Omental fat pad (tissue), 4 donors: ENCODE data around the gene KCNF1. TPM values are rescaled to one million over a fixed set of nuclear protein-coding genes. Genes with fewer than 3 reads are reported as not detected.

Source experiments
- ATAC-seq: fragments of 150-250 bp; one replicate; pipeline ENCODE4 v1.9.1; 2016; ENCODE audit warnings: mild to moderate bottlenecking, moderate library complexity; ENCODE audit not compliant: low FRiP score
- DNase-seq: peaks from one replicate; pipeline ENCODE4 v3.0.0-alpha.2; 2019; ENCODE audit warnings: low spot score
- CTCF ChIP-seq, 3 donors: fragments of 450-650 bp; IDR thresholded peaks; one replicate each; pipeline ENCODE4 v1.5.1; 2016 to 2017; ENCODE audit warnings: antibody characterized with exemption in 3 of 3, mild to moderate bottlenecking in 3 of 3, moderate library complexity in 2 of 3
- total RNA-seq, 4 donors: library from RNA; depleted of rRNA; stranded (reverse); fragments of >200 nt; gene quantifications; one replicate each; pipeline ENCODE4 v1.1.0, GENCODE V29; 2016

Gene KCNF1
- total RNA-seq, 4 donors from 2014 or later: 0.79 TPM; not detected in 3

GRCh38 chr2:10923008-10923375 lies 11.3 kb downstream of the KCNF1 start:
- ATAC-seq (no peak), DNase-seq (no peak)
- TF ChIP-seq CTCF (IDR thresholded peaks at IDR 0.05): no peak

- no peak for TF ChIP-seq CTCF (IDR thresholded peaks at IDR 0.05)
- DNase-seq (no peak), ATAC-seq (no peak)
Observed at GRCh38 chr2:10923965-10924364, 12.2 kb downstream of the KCNF1 start.

GRCh38 chr2:10924441-10924840 lies 12.7 kb downstream of the KCNF1 start:
- DNase-seq (no peak), ATAC-seq (no peak)
- TF ChIP-seq CTCF (IDR thresholded peaks at IDR 0.05): no peak

- TF ChIP-seq CTCF (IDR thresholded peaks at IDR 0.05): no peak
- no peak for DNase-seq
- ATAC-seq: no peak
Observed at GRCh38 chr2:10924859-10925258, 13.1 kb downstream of the KCNF1 start.

GRCh38 chr2:10926191-10926820 lies 14.6 kb downstream of the KCNF1 start:
- no peak for ATAC-seq
- no peak for TF ChIP-seq CTCF (IDR thresholded peaks at IDR 0.05)
- no peak for DNase-seq

- DNase-seq (no peak), ATAC-seq (no peak)
- no peak for TF ChIP-seq CTCF (IDR thresholded peaks at IDR 0.05)
Observed at GRCh38 chr2:10930721-10931516, 19.2 kb downstream of the KCNF1 start.
